ENCODE results near the gene RFX4.

The RFX4 gene

GRCh38 chr12:106582641-106583230 is at the start of gene RFX4:
Gene RFX4, plus strand, starts transcription at chr12:106583004. Its CDS starts 317 bp downstream, at chr12:106583321.
- DNase-seq (ENCODE audit: low read depth in 2 of 2): no peak

GRCh38 chr12:106541201-106541600 is 41.6 kb upstream of the RFX4 start:
- no peak for DNase-seq (ENCODE audit: low read depth in 2 of 2)

DNA sequence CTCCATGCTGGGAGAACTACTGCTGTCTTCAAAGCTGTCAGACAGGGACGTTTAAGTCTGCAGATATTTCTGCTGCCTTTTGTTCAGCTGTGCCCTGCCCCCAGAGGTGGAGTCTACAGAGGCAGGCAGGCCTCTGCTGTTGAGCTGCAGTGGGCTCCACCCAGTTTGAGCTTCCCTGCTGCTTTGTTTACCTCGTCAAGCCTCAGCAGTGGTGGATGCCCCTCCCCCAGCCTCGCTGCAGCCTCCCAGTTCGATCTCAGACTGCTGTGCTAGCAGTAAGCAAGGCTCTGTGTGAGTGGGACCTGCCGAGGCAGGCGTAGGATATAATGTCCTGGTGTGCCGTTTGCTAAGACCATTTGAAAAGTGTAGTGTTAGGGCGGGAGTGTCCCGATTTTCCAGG is 31.4 kb upstream of the RFX4 start:
- DNase-seq (ENCODE audit: low read depth in 2 of 2): no peak

- DNase-seq (ENCODE audit: low read depth in 2 of 2): no peak
Observed at GRCh38 chr12:106552228-106552627, 30.6 kb upstream of the RFX4 start.

DNA sequence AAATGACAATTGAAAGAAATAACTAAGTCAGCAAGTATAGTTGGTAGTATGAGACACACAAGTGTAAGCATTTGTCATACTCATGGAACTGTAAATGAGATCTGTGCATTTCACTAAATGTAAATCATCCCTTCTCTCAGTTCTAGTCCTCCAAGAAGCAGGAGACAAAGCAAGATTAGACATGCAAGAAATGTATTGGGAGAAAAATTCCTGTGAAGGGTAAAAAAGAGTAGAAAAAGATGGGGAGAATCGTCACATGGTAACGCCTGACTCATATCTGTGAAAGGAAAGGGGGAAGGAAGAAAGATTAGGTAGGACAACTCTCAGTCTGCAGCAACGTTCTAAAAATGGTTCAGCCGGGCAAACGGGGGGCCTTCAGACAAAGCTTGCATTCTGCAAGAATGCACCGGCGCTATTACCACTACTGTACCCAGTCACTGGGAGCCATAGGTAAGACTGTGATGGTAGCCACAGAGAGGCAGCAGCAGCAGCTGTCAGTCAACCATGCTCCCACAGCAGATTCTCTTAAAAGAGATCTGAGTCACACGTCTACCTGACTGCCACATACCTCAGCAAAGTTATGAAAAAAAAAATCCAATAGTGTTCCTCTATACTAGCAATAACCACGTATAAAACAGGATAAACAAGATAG is 18.0 kb upstream of the RFX4 start:
- DNase-seq (ENCODE audit: low read depth in 2 of 2): no peak

DNA sequence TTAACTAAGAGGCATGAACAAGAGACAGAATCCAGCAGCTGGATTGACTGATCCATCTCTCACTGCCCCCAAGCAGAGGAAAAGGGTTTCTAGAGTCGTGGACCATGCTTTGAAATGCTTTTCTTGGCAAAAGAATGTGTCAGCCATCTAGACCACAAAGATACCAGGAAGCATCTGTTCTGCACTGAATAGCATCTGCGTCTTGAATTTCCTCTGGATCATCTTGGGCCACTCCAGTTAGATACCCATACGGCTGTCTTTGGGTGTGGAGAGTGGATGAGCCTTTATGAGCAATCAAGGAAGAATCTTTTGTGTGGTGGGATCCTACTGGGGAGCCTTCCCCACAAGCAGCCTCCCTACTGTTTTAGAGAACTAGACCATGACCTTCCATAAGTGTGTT is 16.0 kb upstream of the RFX4 start:
- DNase-seq (ENCODE audit: low read depth in 2 of 2): no peak

- no peak for DNase-seq (ENCODE audit: low read depth in 2 of 2)
Observed at GRCh38 chr12:106573239-106573638, 9.6 kb upstream of the RFX4 start.

DNA sequence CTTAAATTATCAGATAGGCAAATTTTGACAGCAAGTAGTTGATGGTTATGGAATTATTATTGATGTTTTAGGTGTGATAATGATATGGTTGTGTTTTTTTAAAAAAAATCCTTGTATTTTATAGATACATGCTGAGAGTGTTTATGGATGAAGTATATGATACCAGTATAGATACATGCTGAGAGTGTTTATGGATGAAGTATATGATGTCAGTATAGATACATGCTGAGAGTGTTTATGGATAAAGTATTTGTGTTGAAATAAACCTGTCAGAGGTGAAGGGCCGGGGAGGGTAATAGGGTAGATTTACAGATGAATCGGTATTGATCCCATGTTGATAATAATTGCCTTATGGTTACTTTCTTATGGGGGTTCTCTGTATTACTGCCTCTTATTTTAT is 6.0 kb upstream of the RFX4 start:
- DNase-seq (ENCODE audit: low read depth in 2 of 2): no peak

DNA sequence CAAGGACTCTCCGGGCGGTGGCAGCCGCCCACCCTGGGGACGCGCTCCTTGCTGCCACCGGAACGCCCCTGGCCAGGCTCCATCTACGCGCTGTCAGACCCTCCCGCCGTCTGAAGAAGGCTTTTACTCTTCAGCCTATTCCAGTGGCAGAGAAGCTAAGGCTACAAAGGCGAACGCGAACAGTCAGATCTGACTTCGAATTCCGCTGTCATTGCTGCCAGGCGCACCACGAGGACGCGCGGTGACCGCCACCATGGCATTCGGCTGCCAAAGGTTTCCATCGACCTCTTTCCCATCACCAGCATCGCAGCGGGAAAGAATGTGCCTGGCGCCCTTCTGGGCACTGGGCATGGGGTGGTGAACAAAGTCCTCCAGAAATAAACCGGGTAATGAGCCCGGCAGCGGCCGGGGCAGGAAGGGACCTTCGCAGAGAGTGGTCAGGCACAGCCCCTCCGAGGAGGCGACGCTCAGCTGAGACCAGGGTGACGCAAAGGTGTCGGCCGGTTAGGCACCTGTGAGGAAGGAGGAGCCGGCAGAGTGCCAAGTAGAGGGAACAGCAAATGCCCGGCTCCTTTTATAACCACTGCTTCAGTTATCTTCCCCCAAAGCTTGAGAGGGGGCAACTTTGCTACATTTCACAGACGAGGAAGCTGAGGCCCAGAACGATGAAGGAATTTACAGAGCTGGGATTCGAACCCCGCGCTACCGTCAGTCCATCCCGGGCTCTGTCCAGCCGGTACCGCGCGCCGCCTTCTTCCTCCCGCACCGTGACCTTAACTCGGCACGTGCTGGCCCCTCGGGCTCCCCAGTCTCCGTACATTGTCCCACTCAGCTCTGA is 1.9 kb upstream of the RFX4 start:
- no peak for DNase-seq (ENCODE audit: low read depth in 2 of 2)

- no peak for DNase-seq (ENCODE audit: low read depth in 2 of 2)
Observed at GRCh38 chr12:106581543-106582248, 1.1 kb upstream of the RFX4 start.

GRCh38 chr12:106582249-106582591 is 584 bp upstream of the RFX4 start:
- no peak for DNase-seq (ENCODE audit: low read depth in 2 of 2)

- no peak for DNase-seq (ENCODE audit: low read depth in 2 of 2)
Observed at GRCh38 chr12:106583242-106584103, 669 bp downstream of the RFX4 start.

GRCh38 chr12:106584104-106585064 is 1.6 kb downstream of the RFX4 start:
- DNase-seq (ENCODE audit: low read depth in 2 of 2): no peak

DNA sequence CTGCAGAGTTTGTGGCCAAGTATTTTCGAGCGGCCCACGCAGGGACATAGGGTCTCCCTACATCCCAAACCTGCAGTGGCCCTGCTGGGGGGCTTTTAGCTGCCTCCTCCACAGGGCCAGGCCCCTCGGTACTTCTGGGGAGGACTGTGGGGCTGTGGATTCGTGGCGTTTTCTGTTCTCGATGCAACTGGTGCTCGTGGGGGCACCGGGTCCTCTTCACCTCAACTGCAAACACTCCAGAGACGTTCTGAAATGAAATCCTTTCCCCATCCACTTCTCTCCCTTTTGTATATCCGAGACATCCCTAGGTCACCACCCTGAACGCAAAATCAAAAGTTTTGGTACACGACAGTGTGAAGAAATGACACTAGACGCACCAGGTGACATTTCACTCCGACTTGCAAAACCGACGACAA is 2.3 kb downstream of the RFX4 start:
- no peak for DNase-seq (ENCODE audit: low read depth in 2 of 2)

DNA sequence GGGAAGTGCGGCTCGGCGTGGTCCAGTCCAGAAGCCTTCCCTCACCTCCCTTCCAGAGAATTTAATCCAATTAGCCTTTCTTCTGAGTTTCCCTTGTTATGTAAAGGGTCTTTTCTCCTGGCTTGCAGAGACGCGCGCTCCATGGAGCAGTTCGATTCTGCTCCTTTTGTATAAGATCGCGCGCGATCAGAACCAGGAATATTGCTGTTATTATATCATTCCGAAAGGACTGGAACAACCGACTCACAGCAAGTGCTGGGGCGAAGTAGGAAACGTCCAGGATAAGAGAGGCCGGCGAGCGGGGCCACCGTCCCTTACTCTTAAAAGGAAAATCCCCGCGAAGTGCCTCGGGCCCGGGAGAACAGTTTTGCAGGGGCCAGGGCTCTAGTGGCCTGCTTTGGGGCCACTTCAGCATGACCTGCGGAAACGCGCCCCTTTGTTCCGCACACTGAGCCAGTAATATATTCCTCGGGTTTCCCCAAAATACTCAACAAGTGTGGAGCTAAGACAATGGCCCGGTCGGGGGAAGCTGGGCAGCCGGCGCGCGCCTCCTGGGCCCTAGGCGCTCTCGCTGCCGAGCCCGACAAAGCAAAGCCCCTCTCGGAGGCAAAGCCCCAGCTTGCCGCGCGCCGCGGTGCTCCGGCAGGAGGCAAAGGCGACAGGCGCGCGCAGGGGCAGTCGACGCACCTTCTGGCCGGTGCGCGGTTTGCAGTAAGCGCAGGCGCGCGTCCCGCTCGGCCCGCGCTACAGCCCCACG is 2.9 kb downstream of the RFX4 start:
- no peak for DNase-seq (ENCODE audit: low read depth in 2 of 2)

- no peak for DNase-seq (ENCODE audit: low read depth in 2 of 2)
Observed at GRCh38 chr12:106586278-106586802, 3.5 kb downstream of the RFX4 start.

DNA sequence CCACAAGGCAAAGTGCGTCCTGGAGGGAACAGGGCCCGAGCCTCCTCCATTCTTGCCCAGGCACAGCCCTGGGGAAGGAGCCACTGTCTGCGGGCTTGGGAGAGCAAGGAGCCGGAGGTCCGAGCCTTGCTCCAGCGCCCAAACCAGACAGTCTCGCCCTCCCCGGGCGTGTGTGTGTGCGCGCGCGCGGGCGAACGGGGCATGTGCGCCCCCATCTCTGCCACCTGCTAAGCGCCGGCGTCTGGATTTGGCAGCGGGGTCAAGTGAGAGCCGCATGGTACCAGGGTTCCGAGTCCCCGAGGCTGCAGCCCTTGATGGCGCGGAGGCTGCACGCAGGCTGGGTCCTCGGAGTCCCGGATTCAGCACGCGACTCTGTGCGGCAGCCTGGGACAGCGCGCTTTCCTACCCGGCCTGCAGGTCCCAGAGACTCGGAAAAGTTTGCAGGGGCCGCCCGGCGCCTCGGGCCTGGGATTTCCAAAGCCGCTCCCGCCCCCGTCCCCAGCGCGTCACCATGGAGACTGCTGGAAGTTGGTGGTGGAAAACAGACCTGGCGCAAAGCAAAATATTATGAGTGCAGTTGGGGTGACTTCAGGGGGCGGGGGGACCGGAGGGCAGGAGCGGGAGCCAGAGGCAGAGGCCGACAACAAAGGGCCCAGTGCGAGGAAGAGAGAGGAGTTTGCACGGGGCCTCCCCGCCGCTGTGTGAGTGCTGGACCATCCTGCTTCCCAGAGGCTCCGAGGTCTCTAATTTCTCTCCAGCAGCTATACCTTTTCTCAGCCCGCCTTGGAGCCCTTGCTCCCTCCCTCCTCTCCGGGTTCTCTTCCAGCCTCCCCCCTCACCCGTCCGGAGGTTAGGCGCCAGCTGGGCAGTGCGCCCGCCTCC is 4.2 kb downstream of the RFX4 start:
- DNase-seq (ENCODE audit: low read depth in 2 of 2): no peak

GRCh38 chr12:106588771-106589170 is 6.0 kb downstream of the RFX4 start:
- no peak for DNase-seq (ENCODE audit: low read depth in 2 of 2)
